ENCODE results near the gene PAX2. TPM values are rescaled to one million over a fixed set of nuclear protein-coding genes. Genes with fewer than 3 reads are reported as not detected.

PAX2 gene
- total RNA-seq, 4 donors from 2014 or later: not detected

DNA sequence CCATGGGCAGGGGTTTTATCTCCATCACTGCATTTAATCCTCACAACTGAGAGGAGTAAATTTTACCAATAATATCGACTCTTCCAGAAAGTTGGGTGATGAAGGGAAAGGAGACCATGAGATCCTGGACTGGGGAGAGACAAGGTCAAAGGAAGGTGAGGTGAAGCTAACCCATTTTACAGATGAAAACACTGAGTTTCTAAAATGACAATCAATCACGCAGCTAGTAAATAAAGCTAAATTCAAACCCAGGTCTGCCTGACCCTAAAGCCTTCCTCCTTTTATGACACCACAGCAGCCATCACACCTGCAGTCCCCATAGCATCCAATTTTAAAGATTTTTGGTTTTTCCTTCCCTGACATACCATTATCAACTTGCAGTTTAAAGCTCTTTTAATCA lies 103.4 kb downstream of the PAX2 start:
- H3K27ac ChIP-seq: no peak overlapping the region
- DNase-seq: no peak
- TF ChIP-seq POLR2AphosphoS5 (IDR thresholded peaks at IDR 0.05): no peak
- TF ChIP-seq POLR2A (IDR thresholded peaks at IDR 0.05): no peak
- TF ChIP-seq, protein P1, sequence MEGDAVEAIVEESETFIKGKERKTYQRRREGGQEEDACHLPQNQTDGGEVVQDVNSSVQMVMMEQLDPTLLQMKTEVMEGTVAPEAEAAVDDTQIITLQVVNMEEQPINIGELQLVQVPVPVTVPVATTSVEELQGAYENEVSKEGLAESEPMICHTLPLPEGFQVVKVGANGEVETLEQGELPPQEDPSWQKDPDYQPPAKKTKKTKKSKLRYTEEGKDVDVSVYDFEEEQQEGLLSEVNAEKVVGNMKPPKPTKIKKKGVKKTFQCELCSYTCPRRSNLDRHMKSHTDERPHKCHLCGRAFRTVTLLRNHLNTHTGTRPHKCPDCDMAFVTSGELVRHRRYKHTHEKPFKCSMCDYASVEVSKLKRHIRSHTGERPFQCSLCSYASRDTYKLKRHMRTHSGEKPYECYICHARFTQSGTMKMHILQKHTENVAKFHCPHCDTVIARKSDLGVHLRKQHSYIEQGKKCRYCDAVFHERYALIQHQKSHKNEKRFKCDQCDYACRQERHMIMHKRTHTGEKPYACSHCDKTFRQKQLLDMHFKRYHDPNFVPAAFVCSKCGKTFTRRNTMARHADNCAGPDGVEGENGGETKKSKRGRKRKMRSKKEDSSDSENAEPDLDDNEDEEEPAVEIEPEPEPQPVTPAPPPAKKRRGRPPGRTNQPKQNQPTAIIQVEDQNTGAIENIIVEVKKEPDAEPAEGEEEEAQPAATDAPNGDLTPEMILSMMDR (IDR thresholded peaks at IDR 0.05): no peak
- no peak for TF ChIP-seq EP300 (IDR thresholded peaks at IDR 0.05; ENCODE audit: low read depth)
- intact Hi-C loops (cut with DNase I; ENCODE audit: low total_unique reads) (no loop called here), in situ Hi-C loops (cut with MboI; ENCODE audit: low pct_ligation_motif_present in 1 of 4, low pct_unique_long_range_greater_than_20kb in 1 of 4, low sequenced_read_pairs in 3 of 4) (no loop called here)
- H3K4me3 ChIP-seq: no peak overlapping the region
- no peaks in the 10 kb centered on the region for H3K9me3 ChIP-seq
- peaks cover 81% of the 10 kb centered on the region for H3K27me3 ChIP-seq
- WGBS, 2 donors (ENCODE audit: low coverage in 1 of 2): 85% methylated on average over 2 of the region's 2 CpGs; no CpG with 5 or more reads in 1 of the 2 donors
- H3K36me3 ChIP-seq: no peaks in the 10 kb centered on the region
- H3K4me1 ChIP-seq: no peaks in the 10 kb centered on the region

DNA sequence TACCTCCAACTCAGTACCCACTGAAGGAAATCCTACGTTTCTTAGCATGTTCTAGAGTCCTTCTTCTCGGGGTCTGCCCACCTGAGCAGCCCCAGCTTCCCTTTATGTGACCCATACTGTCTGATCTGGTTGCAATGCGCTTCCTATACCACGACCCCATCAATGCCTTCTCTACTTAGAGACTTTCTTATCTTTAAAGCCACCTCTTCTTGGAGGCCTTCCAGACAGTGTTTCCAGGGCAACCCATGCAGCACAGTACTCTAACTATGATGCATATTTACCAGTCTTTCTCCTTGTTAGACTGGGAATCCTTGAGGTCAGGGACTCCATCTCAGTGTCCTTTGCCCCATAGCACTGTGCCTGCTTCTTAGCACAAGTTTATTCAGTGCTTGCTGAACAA lies 112.9 kb downstream of the PAX2 start:
- 40 to 45% methylated on average over 4 of the region's 4 CpGs for WGBS, 2 donors (ENCODE audit: low coverage in 1 of 2)
- intact Hi-C loops (cut with DNase I; ENCODE audit: low total_unique reads): no loop called here
- H3K4me3 ChIP-seq: no peak overlapping the region
- H3K27ac ChIP-seq: no peak overlapping the region
- no peaks in the 10 kb centered on the region for H3K4me1 ChIP-seq
- TF ChIP-seq EP300 (IDR thresholded peaks at IDR 0.05; ENCODE audit: low read depth): no peak
- TF ChIP-seq POLR2A (IDR thresholded peaks at IDR 0.05): no peak
- no peak for TF ChIP-seq POLR2AphosphoS5 (IDR thresholded peaks at IDR 0.05)
- TF ChIP-seq, protein P1 (IDR thresholded peaks at IDR 0.05): no peak
- no peak for DNase-seq
- in situ Hi-C loops (cut with MboI; ENCODE audit: low pct_ligation_motif_present in 1 of 4, low pct_unique_long_range_greater_than_20kb in 1 of 4, low sequenced_read_pairs in 3 of 4): loop anchor here in 1 of 4 donors (25.0 kb wide), 1 partner anchor 296 kb away; no protein-coding TSS in a partner anchor
- peaks cover 57% of the 10 kb centered on the region for H3K27me3 ChIP-seq
- H3K36me3 ChIP-seq: no peaks in the 10 kb centered on the region
- H3K9me3 ChIP-seq: no peaks in the 10 kb centered on the region

DNA sequence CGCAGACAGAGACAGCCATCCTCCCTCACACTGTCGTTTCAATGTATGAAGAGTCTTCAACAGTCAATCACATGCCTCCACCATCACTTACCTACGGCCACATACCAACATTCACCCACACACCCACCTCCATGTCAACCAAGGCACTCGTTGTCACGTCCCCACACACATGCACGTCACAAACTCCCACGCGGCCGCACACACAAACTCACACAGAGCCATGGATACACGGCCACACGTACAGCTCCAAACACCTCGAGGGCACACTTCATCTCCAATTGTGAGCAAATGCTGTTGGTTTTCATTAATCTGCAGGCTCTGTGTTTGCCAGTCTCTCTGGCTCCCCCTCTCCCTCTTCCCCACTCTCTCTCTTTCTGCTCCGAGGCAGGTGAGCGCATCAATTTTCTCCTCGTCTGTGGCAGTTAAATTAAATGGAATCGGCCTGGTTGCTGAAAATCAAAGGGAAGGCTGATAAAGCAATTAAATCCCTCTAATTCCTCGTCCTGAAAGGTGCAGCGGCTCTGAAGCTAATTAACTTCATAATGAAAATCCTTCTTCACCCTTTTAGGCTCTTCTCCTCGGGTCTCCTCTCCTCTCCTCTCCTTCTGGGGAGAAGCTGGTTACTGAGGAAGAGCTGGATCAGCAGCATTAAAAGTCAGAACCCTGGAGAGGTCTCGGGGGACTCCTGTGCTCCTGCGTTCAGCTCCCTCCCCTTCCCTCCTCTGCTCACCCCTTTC lies 113.5 kb downstream of the PAX2 start:
- 53 to 67% methylated on average over 7 to 21 of the region's 21 CpGs for WGBS, 2 donors (ENCODE audit: low coverage in 1 of 2)
- no peak for DNase-seq
- peaks cover 62% of the 10 kb centered on the region for H3K27me3 ChIP-seq
- TF ChIP-seq POLR2AphosphoS5 (IDR thresholded peaks at IDR 0.05): no peak
- TF ChIP-seq, protein P1 (IDR thresholded peaks at IDR 0.05): no peak
- TF ChIP-seq POLR2A (IDR thresholded peaks at IDR 0.05): no peak
- TF ChIP-seq EP300 (IDR thresholded peaks at IDR 0.05; ENCODE audit: low read depth): no peak
- intact Hi-C loops (cut with DNase I; ENCODE audit: low total_unique reads) (no loop called here), in situ Hi-C loops (cut with MboI; ENCODE audit: low pct_ligation_motif_present in 1 of 4, low pct_unique_long_range_greater_than_20kb in 1 of 4, low sequenced_read_pairs in 3 of 4) (loop anchor here in 1 of 4 donors (25.0 kb wide), 1 partner anchor 297 kb away; no protein-coding TSS in a partner anchor)
- H3K27ac ChIP-seq: no peak overlapping the region
- no peaks in the 10 kb centered on the region for H3K9me3 ChIP-seq
- H3K36me3 ChIP-seq: no peaks in the 10 kb centered on the region
- H3K4me1 ChIP-seq: no peaks in the 10 kb centered on the region
- no peak overlapping the region for H3K4me3 ChIP-seq

DNA sequence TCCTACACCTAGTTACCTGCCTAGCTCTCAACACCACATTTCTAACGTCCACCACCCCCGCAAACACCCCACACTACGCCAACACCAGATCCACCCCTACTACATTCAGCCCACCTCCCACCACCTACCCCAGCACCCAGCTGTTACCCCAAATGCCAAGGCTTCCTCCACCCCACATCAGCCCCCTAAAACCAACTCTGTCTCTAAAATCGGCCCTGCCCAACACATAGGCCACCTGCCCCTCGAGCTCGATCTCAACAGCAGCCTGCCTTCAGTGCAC lies 114.0 kb downstream of the PAX2 start:
- in situ Hi-C loops (cut with MboI; ENCODE audit: low pct_ligation_motif_present in 1 of 4, low pct_unique_long_range_greater_than_20kb in 1 of 4, low sequenced_read_pairs in 3 of 4) (loop anchor here in 1 of 4 donors (25.0 kb wide), 1 partner anchor 297 kb away; no protein-coding TSS in a partner anchor), intact Hi-C loops (cut with DNase I; ENCODE audit: low total_unique reads) (no loop called here)
- Histone ChIP-seq H3K36me3 (no peaks in the 10 kb centered on the region), H3K27ac (no peak overlapping the region), H3K9me3 (no peaks in the 10 kb centered on the region), H3K4me1 (no peaks in the 10 kb centered on the region), H3K4me3 (no peak overlapping the region), H3K27me3 (peaks cover 62% of the 10 kb centered on the region)
- DNase-seq: no peak
- TF ChIP-seq EP300 (IDR thresholded peaks at IDR 0.05; ENCODE audit: low read depth) (no peak), POLR2AphosphoS5 (IDR thresholded peaks at IDR 0.05) (no peak), POLR2A (IDR thresholded peaks at IDR 0.05) (no peak)
- TF ChIP-seq, protein P1 (IDR thresholded peaks at IDR 0.05): no peak
- WGBS, 2 donors (ENCODE audit: low coverage in 1 of 2): 73 to 75% methylated on average over 4 to 6 of the region's 6 CpGs
